ENCODE measurements around the gene SMPD3.

DNA sequence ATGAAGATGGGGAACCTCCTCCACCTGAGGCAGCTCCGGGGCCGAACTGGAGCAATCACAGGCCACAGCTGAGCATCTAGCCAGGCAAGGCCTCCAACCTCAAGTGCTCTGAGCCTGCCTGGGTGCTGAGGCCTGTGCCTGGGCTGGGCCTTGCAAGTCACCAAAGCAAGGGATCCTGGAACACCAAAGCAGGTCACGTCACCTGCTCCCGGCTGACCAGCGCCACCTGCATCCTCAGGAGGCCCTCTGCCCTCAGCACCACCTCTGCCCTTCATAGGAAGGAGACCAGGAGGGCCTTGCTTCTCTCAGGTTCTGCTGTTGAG lies 68.0 kb downstream of the SMPD3 start:
- TF ChIP-seq, protein P1, sequence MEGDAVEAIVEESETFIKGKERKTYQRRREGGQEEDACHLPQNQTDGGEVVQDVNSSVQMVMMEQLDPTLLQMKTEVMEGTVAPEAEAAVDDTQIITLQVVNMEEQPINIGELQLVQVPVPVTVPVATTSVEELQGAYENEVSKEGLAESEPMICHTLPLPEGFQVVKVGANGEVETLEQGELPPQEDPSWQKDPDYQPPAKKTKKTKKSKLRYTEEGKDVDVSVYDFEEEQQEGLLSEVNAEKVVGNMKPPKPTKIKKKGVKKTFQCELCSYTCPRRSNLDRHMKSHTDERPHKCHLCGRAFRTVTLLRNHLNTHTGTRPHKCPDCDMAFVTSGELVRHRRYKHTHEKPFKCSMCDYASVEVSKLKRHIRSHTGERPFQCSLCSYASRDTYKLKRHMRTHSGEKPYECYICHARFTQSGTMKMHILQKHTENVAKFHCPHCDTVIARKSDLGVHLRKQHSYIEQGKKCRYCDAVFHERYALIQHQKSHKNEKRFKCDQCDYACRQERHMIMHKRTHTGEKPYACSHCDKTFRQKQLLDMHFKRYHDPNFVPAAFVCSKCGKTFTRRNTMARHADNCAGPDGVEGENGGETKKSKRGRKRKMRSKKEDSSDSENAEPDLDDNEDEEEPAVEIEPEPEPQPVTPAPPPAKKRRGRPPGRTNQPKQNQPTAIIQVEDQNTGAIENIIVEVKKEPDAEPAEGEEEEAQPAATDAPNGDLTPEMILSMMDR (IDR thresholded peaks at IDR 0.05; ENCODE audit: insufficient read depth, low read length), result no peak
- TF ChIP-seq GABPA (IDR thresholded peaks at IDR 0.05; ENCODE audit: low read depth), result no peak
- no peak for TF ChIP-seq POLR2AphosphoS5 (IDR thresholded peaks at IDR 0.05; ENCODE audit: low read depth)
- TF ChIP-seq, protein P2, sequence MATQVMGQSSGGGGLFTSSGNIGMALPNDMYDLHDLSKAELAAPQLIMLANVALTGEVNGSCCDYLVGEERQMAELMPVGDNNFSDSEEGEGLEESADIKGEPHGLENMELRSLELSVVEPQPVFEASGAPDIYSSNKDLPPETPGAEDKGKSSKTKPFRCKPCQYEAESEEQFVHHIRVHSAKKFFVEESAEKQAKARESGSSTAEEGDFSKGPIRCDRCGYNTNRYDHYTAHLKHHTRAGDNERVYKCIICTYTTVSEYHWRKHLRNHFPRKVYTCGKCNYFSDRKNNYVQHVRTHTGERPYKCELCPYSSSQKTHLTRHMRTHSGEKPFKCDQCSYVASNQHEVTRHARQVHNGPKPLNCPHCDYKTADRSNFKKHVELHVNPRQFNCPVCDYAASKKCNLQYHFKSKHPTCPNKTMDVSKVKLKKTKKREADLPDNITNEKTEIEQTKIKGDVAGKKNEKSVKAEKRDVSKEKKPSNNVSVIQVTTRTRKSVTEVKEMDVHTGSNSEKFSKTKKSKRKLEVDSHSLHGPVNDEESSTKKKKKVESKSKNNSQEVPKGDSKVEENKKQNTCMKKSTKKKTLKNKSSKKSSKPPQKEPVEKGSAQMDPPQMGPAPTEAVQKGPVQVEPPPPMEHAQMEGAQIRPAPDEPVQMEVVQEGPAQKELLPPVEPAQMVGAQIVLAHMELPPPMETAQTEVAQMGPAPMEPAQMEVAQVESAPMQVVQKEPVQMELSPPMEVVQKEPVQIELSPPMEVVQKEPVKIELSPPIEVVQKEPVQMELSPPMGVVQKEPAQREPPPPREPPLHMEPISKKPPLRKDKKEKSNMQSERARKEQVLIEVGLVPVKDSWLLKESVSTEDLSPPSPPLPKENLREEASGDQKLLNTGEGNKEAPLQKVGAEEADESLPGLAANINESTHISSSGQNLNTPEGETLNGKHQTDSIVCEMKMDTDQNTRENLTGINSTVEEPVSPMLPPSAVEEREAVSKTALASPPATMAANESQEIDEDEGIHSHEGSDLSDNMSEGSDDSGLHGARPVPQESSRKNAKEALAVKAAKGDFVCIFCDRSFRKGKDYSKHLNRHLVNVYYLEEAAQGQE (IDR thresholded peaks at IDR 0.05; ENCODE audit: insufficient replicate concordance, low read depth), result no peak
- TF ChIP-seq SPI1 (IDR thresholded peaks at IDR 0.05; ENCODE audit: borderline replicate concordance, low read depth), result no peak

All from HL-60 (cell line).